Measurements from ENCODE around the gene TMEM126B.

Gene TMEM126B

GRCh38 chr11:85627998-85628770, at the start of gene TMEM126B:
TMEM126B (plus strand) TSS chr11:85628593; CDS start chr11:85628608, 15 bp downstream.
- Mint-ChIP-seq H3K4me1 (peaks cover 29% of the 10 kb centered on the region), H3K9me3 (no peaks in the 10 kb centered on the region), H3K4me3 (peak within 1 kb of the TSS; percentile 98), H3K27ac (peak within 1 kb of the TSS; percentile 96), H3K36me3 (ENCODE audit: low read depth) (peaks cover 12% of the 10 kb centered on the region), H3K27me3 (ENCODE audit: low read depth, poor library complexity) (peaks cover 5% of the 10 kb centered on the region)
- TF ChIP-seq CTCF (IDR thresholded peaks at IDR 0.05) = no peak
- peak; percentile 97 for DNase-seq

DNA sequence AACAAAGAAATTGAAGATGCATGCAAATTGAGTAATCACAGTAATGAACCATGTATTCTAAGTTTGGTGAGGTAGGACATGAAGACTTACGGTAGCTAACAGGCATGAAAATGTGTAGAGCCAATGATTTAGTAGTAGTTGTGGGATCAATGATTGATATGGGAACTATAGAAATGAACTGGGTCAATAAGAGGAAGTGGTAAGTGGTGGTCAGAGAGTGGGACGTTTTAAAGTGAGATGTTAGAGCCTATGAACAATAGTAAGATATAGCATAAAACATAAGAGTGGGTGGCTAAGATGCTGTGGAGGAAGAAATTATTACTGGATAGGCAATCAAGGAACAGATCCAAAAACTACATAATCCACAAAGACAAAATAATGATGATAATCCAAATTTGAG, 46.3 kb upstream of the TMEM126B start:
- Mint-ChIP-seq H3K9me3 (peaks cover 20% of the 10 kb centered on the region), H3K36me3 (ENCODE audit: low read depth) (no peaks in the 10 kb centered on the region), H3K27me3 (ENCODE audit: low read depth, poor library complexity) (no peaks in the 10 kb centered on the region), H3K27ac (no peak overlapping the region), H3K4me1 (no peaks in the 10 kb centered on the region), H3K4me3 (no peak overlapping the region)
- no peak for TF ChIP-seq CTCF (IDR thresholded peaks at IDR 0.05)
- DNase-seq = no peak

DNA sequence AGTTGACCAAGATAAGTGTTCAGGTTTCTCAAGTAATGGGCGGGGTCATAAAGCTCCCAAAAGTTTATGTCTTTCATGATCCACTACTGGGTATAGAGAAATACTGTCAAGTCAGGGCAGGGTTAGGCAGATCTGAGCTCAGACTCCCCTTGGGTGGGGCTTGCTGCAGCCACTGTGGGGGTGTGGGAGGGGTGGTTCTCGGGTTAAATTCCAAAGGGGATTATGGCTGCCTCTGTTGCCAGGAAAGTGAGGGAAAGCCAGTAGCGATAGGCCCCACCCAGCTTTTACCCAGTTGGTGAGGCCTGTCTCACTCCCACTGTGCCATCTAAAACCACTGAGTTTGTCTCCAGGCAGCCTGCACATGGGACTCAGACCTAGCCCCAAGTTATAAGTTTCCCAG, 39.0 kb upstream of the TMEM126B start:
- DNase-seq = no peak
- Mint-ChIP-seq H3K36me3 (ENCODE audit: low read depth) (peaks cover 13% of the 10 kb centered on the region), H3K27me3 (ENCODE audit: low read depth, poor library complexity) (no peaks in the 10 kb centered on the region), H3K4me3 (no peak overlapping the region), H3K9me3 (peaks cover 32% of the 10 kb centered on the region), H3K4me1 (no peaks in the 10 kb centered on the region), H3K27ac (no peak overlapping the region)
- no peak for TF ChIP-seq CTCF (IDR thresholded peaks at IDR 0.05)

DNA sequence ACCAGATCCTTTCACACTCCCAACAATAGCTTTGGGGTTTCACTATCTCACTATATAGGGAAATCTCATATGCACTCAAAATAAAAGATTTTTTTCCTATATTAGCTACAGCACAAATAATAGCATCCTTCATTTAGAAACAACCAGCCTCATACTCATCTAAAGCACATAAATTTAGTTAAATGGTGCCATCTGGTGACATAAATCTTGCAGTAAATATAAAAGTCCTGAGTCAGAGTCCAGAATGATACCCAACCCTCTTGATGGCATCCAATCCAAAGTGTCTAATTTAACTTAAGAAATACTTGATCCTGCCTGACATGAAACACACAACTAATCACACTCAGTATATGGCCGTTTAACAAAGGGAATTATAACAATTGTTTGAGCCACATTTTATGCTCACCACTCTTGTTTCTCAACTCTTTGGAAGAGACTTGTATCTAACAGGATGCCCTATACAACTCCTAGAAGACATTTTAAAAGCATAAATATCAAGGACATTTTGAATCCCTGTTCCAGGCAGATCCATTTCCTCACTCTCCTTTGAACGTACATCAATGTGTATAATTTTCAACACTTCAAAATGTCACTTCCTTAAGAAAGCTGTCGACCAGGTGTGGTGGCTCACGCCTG, 37.4 kb upstream of the TMEM126B start:
- Mint-ChIP-seq H3K27ac (no peak overlapping the region), H3K4me1 (no peaks in the 10 kb centered on the region), H3K4me3 (no peak overlapping the region), H3K9me3 (peaks cover 32% of the 10 kb centered on the region), H3K36me3 (ENCODE audit: low read depth) (peaks cover 13% of the 10 kb centered on the region), H3K27me3 (ENCODE audit: low read depth, poor library complexity) (no peaks in the 10 kb centered on the region)
- TF ChIP-seq CTCF (IDR thresholded peaks at IDR 0.05) = no peak
- no peak for DNase-seq

- Mint-ChIP-seq H3K27me3 (ENCODE audit: low read depth, poor library complexity) (no peaks in the 10 kb centered on the region), H3K36me3 (ENCODE audit: low read depth) (no peaks in the 10 kb centered on the region), H3K27ac (no peak overlapping the region), H3K4me3 (no peak overlapping the region), H3K9me3 (no peaks in the 10 kb centered on the region), H3K4me1 (no peaks in the 10 kb centered on the region)
- DNase-seq = no peak
- TF ChIP-seq CTCF (IDR thresholded peaks at IDR 0.05) = peak; percentile 66
These were observed 33.0 kb upstream of the TMEM126B start for GRCh38 chr11:85595285-85595884.
